Tibial artery (tissue), 4 donors: ENCODE data around the gene SPATA24.
A peak's percentile ranks its signal among the peaks of the same experiment; 100 is the strongest.

ENCODE experiments used
- DNase-seq, 2 donors: peaks; one replicate each; pipeline ENCODE4 v3.0.0-alpha.2; 2019
- H3K27ac ChIP-seq, 2 donors: fragments of 200-600 bp; sonication (generic) in 1 of 2; 1 replicate in 1 of 2; 2 replicates in 1 of 2; pipeline ENCODE4 v1.5.1; 2018 to 2019; ENCODE audit warnings: mild to moderate bottlenecking in 1 of 2
- H3K27me3 ChIP-seq, 2 donors: fragments of 200-600 bp; sonication (generic) in 1 of 2; one replicate each; pipeline versions ENCODE4 v1.5.1 to v1.6.0; 2016 to 2019
- H3K36me3 ChIP-seq, 3 donors: fragments of 200-600 bp; sonication (generic) in 2 of 3; one replicate each; pipeline ENCODE4 v1.5.1; 2016 to 2019; ENCODE audit warnings: mild to moderate bottlenecking in 2 of 3
- H3K4me1 ChIP-seq, 4 donors: fragments of 200-600 bp; sonication (generic) in 2 of 4; 1 replicate in 3 of 4; 2 replicates in 1 of 4; pipeline ENCODE4 v1.5.1; 2016 to 2019
- H3K4me3 ChIP-seq, 2 donors: fragments of 200-600 bp; sonication (generic) in 1 of 2; 1 replicate in 1 of 2; 2 replicates in 1 of 2; pipeline ENCODE4 v1.5.1; 2018 to 2019; ENCODE audit warnings: mild to moderate bottlenecking in 2 of 2
- H3K9me3 ChIP-seq, 3 donors: fragments of 200-600 bp; sonication (generic) in 1 of 3; one replicate each; pipeline ENCODE4 v1.5.1; 2016 to 2019
- CTCF ChIP-seq, 2 experiments: fragments of 200-600 bp in 1 of 2; fragments of 450-650 bp in 1 of 2; IDR thresholded peaks; one replicate each; pipeline ENCODE4 v1.5.1; 2017 to 2019; ENCODE audit warnings: antibody characterized with exemption in 2 of 2, mild to moderate bottlenecking in 1 of 2, moderate library complexity in 1 of 2
- intact Hi-C: fragments of 100-400 bp; cut with DNase I; formaldehyde crosslinking; loops from one replicate; pipeline ENCODE4 v1.15.0; 2023; ENCODE audit warnings: low total_unique reads

The SPATA24 gene

GRCh38 chr5:139385061-139386049, 18.5 kb downstream of the SPATA24 start:
- Histone ChIP-seq H3K4me1 (peaks cover 0 to 20% (median 9%) of the 10 kb centered on the region in 4 donors), H3K4me3 (peak overlapping the region; percentile 27 to 34), H3K27me3 (no peaks in the 10 kb centered on the region), H3K36me3 (no peaks in the 10 kb centered on the region), H3K27ac (peak overlapping the region; percentile 1 to 61), H3K9me3 (no peaks in the 10 kb centered on the region)
- TF ChIP-seq CTCF (IDR thresholded peaks at IDR 0.05), result no peak
- DNase-seq, result peak in 1 of 2 donors; percentile 43
- intact Hi-C loops, result no loop called here

GRCh38 chr5:139384591-139385051, 19.3 kb downstream of the SPATA24 start:
- Histone ChIP-seq H3K9me3 (no peaks in the 10 kb centered on the region), H3K36me3 (no peaks in the 10 kb centered on the region), H3K27ac (peak overlapping the region; percentile 1 to 61), H3K4me1 (peaks cover 0 to 20% (median 9%) of the 10 kb centered on the region in 4 donors), H3K4me3 (peak overlapping the region; percentile 27 to 34), H3K27me3 (no peaks in the 10 kb centered on the region)
- DNase-seq, result peak in 1 of 2 donors; percentile 67
- TF ChIP-seq CTCF (IDR thresholded peaks at IDR 0.05), result no peak
- intact Hi-C loops, result no loop called here

GRCh38 chr5:139383993-139384590, 19.8 kb downstream of the SPATA24 start:
- no peaks in the 10 kb centered on the region for H3K27me3 ChIP-seq
- no peak overlapping the region for H3K4me3 ChIP-seq
- H3K4me1 ChIP-seq, result peaks cover 0 to 20% (median 9%) of the 10 kb centered on the region in 4 donors
- H3K36me3 ChIP-seq, result no peaks in the 10 kb centered on the region
- intact Hi-C loops, result no loop called here
- no peak for DNase-seq
- no peaks in the 10 kb centered on the region for H3K9me3 ChIP-seq
- peak overlapping the region in 1 of 2 donors; percentile 61 for H3K27ac ChIP-seq
- no peak for TF ChIP-seq CTCF (IDR thresholded peaks at IDR 0.05)

- no peaks in the 10 kb centered on the region for H3K9me3 ChIP-seq
- peak within 1 kb of the TSS in 1 of 2 donors; percentile 61 for H3K27ac ChIP-seq
- H3K27me3 ChIP-seq, result no peaks in the 10 kb centered on the region
- intact Hi-C loops, result no loop called here
- TF ChIP-seq CTCF (IDR thresholded peaks at IDR 0.05), result no peak
- H3K4me3 ChIP-seq, result no peak within 1 kb of the TSS
- H3K36me3 ChIP-seq, result peaks cover 0 to under 1% (median 0%) of the 10 kb centered on the region in 3 donors
- no peak for DNase-seq
- H3K4me1 ChIP-seq, result peaks cover 0 to 17% (median 8%) of the 10 kb centered on the region in 4 donors
These were observed 20.5 kb downstream of the SPATA24 start, which contains the start of gene SLC23A1 for GRCh38 chr5:139383275-139383992. Gene SLC23A1 (minus strand): TSS chr5:139383297. CDS start chr5:139383253, 44 bp downstream.

- H3K9me3 ChIP-seq, result no peaks in the 10 kb centered on the region
- H3K4me1 ChIP-seq, result peaks cover 0 to 13% (median 5%) of the 10 kb centered on the region in 4 donors
- no peak overlapping the region for H3K27ac ChIP-seq
- TF ChIP-seq CTCF (IDR thresholded peaks at IDR 0.05), result no peak
- H3K27me3 ChIP-seq, result no peaks in the 10 kb centered on the region
- peaks cover 0 to 7% (median 0%) of the 10 kb centered on the region in 3 donors for H3K36me3 ChIP-seq
- no peak overlapping the region for H3K4me3 ChIP-seq
- intact Hi-C loops, result no loop called here
- peak in 1 of 2 donors; percentile 53 for DNase-seq
These were observed 21.1 kb downstream of the SPATA24 start for GRCh38 chr5:139382807-139383206.
